A549 (cell line): ENCODE measurements around the gene DCAF6. TPM values are rescaled to one million over a fixed set of nuclear protein-coding genes. Genes with fewer than 3 reads are reported as not detected.

ENCODE experiments used
- ATAC-seq, 2 experiments: fragments of 200-7000 bp in 1 of 2; fragments of >200 bp in 1 of 2; cut with Nextera tagmentation in 1 of 2; cut with Tn5 transposase in 1 of 2; 3 replicates each; pipeline versions ENCODE4 v1.8.0 to v1.9.1; 2018 to 2020; ENCODE audit warnings: mild to moderate bottlenecking in 1 of 2, moderate library complexity in 1 of 2
- CTCF ChIA-PET: fragments of 300-600 bp; sonication (Branson Sonifier 250); formaldehyde crosslinking; extraction: SDS; loops from one replicate; lab custom pipeline; 2021; ENCODE audit warnings: antibody characterized with exemption, inconsistent platforms; lab: Yijun Ruan, JAX
- POLR2A ChIA-PET: fragments of 350-600 bp; formaldehyde crosslinking; extraction: SDS; loops from one replicate; lab custom pipeline; 2021; ENCODE audit warnings: antibody characterized with exemption, inconsistent platforms; lab: Yijun Ruan, JAX
- DNase-seq, 2 experiments: peaks; one replicate each; pipeline versions ENCODE4 v3.0.0 to v3.0.0-alpha.2; 2011 to 2016; ENCODE audit warnings: low read depth in 1 of 2, low spot score in 1 of 2
- FAIRE-seq: peaks from 2 replicates; lab custom pipeline; 2011; peaks lifted over from hg19 to GRCh38; lab: Jason Lieb, UNC
- H3K27ac ChIP-seq, 2 experiments: fragments of >200 bp; sonication (Bioruptor Twin); formaldehyde crosslinking; 3 replicates each; pipeline ENCODE4 v1.5.1; 2016 to 2017
- H3K4me1 ChIP-seq: fragments of >200 bp; sonication (Bioruptor Twin); formaldehyde crosslinking; 3 replicates; pipeline ENCODE4 v1.6.1; 2016
- H3K4me2 ChIP-seq: fragments of >200 bp; sonication (Bioruptor Twin); formaldehyde crosslinking; 3 replicates; pipeline ENCODE4 v1.6.1; 2016
- H3K4me3 ChIP-seq: fragments of >200 bp; sonication (Bioruptor Twin); formaldehyde crosslinking; 3 replicates; pipeline ENCODE4 v1.5.1; 2016
- H3K9me3 ChIP-seq: fragments of >200 bp; sonication (Bioruptor Twin); formaldehyde crosslinking; 3 replicates; pipeline ENCODE4 v1.6.1; 2016
- BCL3 ChIP-seq: fragments of >200 bp; sonication (Bioruptor Twin); formaldehyde crosslinking; IDR thresholded peaks from 3 replicates; pipeline ENCODE4 v1.6.1; 2016
- BHLHE40 ChIP-seq: IDR thresholded peaks from 2 replicates; pipeline ENCODE4 v1.6.1; 2012; ENCODE audit warnings: low read depth, low read length, inconsistent platforms
- CBX2 ChIP-seq: fragments of 200-600 bp; sonication (generic); IDR thresholded peaks from 2 replicates; pipeline ENCODE4 v1.6.1; 2016; ENCODE audit warnings: low read depth, mild to moderate bottlenecking, borderline replicate concordance
- CHD2 ChIP-seq: fragments of 150-350 bp; IDR thresholded peaks from 2 replicates; pipeline ENCODE4 v1.6.1; 2014; ENCODE audit warnings: low read length; ENCODE audit not compliant: partially characterized antibody
- CHD4 ChIP-seq: fragments of 200-600 bp; sonication (generic); IDR thresholded peaks from 2 replicates; pipeline ENCODE4 v1.6.1; 2016; ENCODE audit warnings: antibody characterized with exemption, mild to moderate bottlenecking, borderline replicate concordance
- CTCF ChIP-seq: fragments of >200 bp; sonication (Bioruptor Twin); formaldehyde crosslinking; IDR thresholded peaks from 3 replicates; pipeline ENCODE4 v1.5.1; 2016
- EP300 ChIP-seq, 2 experiments: fragments of >200 bp; sonication (Bioruptor Twin); formaldehyde crosslinking; IDR thresholded peaks; 2 replicates in 1 of 2; 3 replicates in 1 of 2; pipeline ENCODE4 v1.6.1; 2016 to 2017
- ESRRA ChIP-seq: fragments of 150-350 bp; IDR thresholded peaks from 2 replicates; pipeline ENCODE4 v1.6.1; 2014; ENCODE audit warnings: mild to moderate bottlenecking, low read length, borderline replicate concordance
- FOSB ChIP-seq: fragments of 250-450 bp; sonication (Bioruptor Pico); IDR thresholded peaks from 2 replicates; pipeline ENCODE4 v1.5.0; 2020; ENCODE audit warnings: mild to moderate bottlenecking, moderate library complexity
- FOSL2 ChIP-seq, 2 experiments: fragments of 450-650 bp in 1 of 2; fragments of >200 bp in 1 of 2; sonication (Bioruptor Twin) in 1 of 2; formaldehyde crosslinking; IDR thresholded peaks; 2 replicates each; pipeline versions ENCODE4 v1.5.0 to v1.6.1; 2016 to 2020; ENCODE audit warnings: mild to moderate bottlenecking in 1 of 2, moderate library complexity in 1 of 2
- FOXS1 ChIP-seq: fragments of 250-450 bp; sonication (Bioruptor Pico); IDR thresholded peaks from 2 replicates; pipeline ENCODE4 v1.5.0; 2020; ENCODE audit warnings: mild to moderate bottlenecking, moderate library complexity
- HES2 ChIP-seq: fragments of >200 bp; sonication (Bioruptor Twin); formaldehyde crosslinking; IDR thresholded peaks from 2 replicates; pipeline ENCODE4 v1.6.1; 2016
- HEYL ChIP-seq: fragments of 250-450 bp; sonication (Bioruptor Pico); IDR thresholded peaks from 2 replicates; pipeline ENCODE4 v1.8.0; 2021; ENCODE audit warnings: mild to moderate bottlenecking, moderate library complexity
- HMGXB4 ChIP-seq: fragments of 250-450 bp; sonication (Bioruptor Pico); IDR thresholded peaks from 2 replicates; pipeline ENCODE4 v1.5.0; 2021; ENCODE audit warnings: mild to moderate bottlenecking, moderate library complexity, borderline replicate concordance
- JUN ChIP-seq, 2 experiments: fragments of >200 bp; sonication (Bioruptor Twin); formaldehyde crosslinking; IDR thresholded peaks; 2 replicates in 1 of 2; 3 replicates in 1 of 2; pipeline ENCODE4 v1.6.1; 2016 to 2017
- JUNB ChIP-seq: fragments of >200 bp; sonication (Bioruptor Twin); formaldehyde crosslinking; IDR thresholded peaks from 2 replicates; pipeline ENCODE4 v1.6.1; 2016
- MAFK ChIP-seq: fragments of 450-650 bp; IDR thresholded peaks from 2 replicates; pipeline ENCODE4 v1.6.1; 2014; ENCODE audit not compliant: partially characterized antibody
- MAX ChIP-seq: IDR thresholded peaks from 2 replicates; pipeline ENCODE4 v1.6.1; 2012
- MAZ ChIP-seq: fragments of 150-350 bp; IDR thresholded peaks from 2 replicates; pipeline ENCODE4 v1.6.1; 2014; ENCODE audit warnings: antibody characterized with exemption, low read depth, low read length, borderline replicate concordance
- MYC ChIP-seq: IDR thresholded peaks from 2 replicates; pipeline ENCODE4 v1.6.1; 2012; ENCODE audit warnings: mild to moderate bottlenecking, inconsistent platforms, low read length, improper control_type of control experiment, borderline replicate concordance
- NFE2L2 ChIP-seq: fragments of 150-350 bp; conservative IDR thresholded peaks from 2 replicates; pipeline ENCODE4 v1.6.1; 2014; ENCODE audit warnings: low read length
- NPAS2 ChIP-seq: fragments of 250-450 bp; sonication (Bioruptor Pico); IDR thresholded peaks from 2 replicates; pipeline ENCODE4 v1.8.0; 2022; ENCODE audit warnings: mild to moderate bottlenecking, moderate library complexity, borderline replicate concordance
- NR3C1 ChIP-seq: fragments of >200 bp; sonication (Bioruptor Twin); formaldehyde crosslinking; IDR thresholded peaks from 3 replicates; pipeline ENCODE4 v1.6.1; 2017
- PHF8 ChIP-seq: fragments of 200-600 bp; sonication (generic); IDR thresholded peaks from 2 replicates; pipeline ENCODE4 v1.6.1; 2016; ENCODE audit warnings: low read depth, mild to moderate bottlenecking, antibody characterized with exemption, moderate library complexity, borderline replicate concordance
- POLR2A ChIP-seq: IDR thresholded peaks from 2 replicates; pipeline ENCODE4 v1.6.1; 2012; ENCODE audit warnings: mild to moderate bottlenecking, low read length
- RARB ChIP-seq: fragments of 250-450 bp; sonication (Bioruptor Pico); IDR thresholded peaks from 2 replicates; pipeline ENCODE4 v1.8.0; 2021; ENCODE audit warnings: mild to moderate bottlenecking, moderate library complexity
- ZNF302 ChIP-seq: fragments of 250-450 bp; sonication (Bioruptor Pico); IDR thresholded peaks from 2 replicates; pipeline ENCODE4 v1.9.0; 2021; ENCODE audit warnings: inconsistent platforms, mild to moderate bottlenecking, moderate library complexity
- WGBS: methylation state at CpG from one replicate; pipeline ENCODE4 v1.1.6; 2017; ENCODE audit errors: missing lambda C conversion rate; 5-methylcytosine and 5-hydroxymethylcytosine counted together
- polyA plus RNA-seq, 4 experiments: library from polyadenylated mRNA; depleted of rRNA in 3 of 4; stranded (reverse); fragments of >200 nt; fragmentation: RNase III in 1 of 4; extraction: RNeasy Plus Mini Kit Qiagen cat#74134 plus additional on column Dnase treatment in 1 of 4; gene quantifications; 2 replicates in 3 of 4; 3 replicates in 1 of 4; pipeline ENCODE4 v1.2.3, GENCODE V29; 2011 to 2017

The DCAF6 gene
- polyA plus RNA-seq, 2 of the 4 experiments (the other 2 are of a cell fraction): 39.9 to 74.7 TPM

- ATAC-seq: no peak
- Histone ChIP-seq H3K4me2 (no peak overlapping the region), H3K4me3 (no peak overlapping the region)
- POLR2A ChIA-PET: no interaction called here
- WGBS: 87% methylated on average over 3 of the region's 3 CpGs
- TF ChIP-seq BHLHE40: no peak
- no peak for TF ChIP-seq MYC
- TF ChIP-seq HMGXB4 (CRISPR knock-in tag): no peak
- TF ChIP-seq JUNB: no peak
- TF ChIP-seq ESRRA: no peak
- TF ChIP-seq ZNF302 (CRISPR knock-in tag): no peak
- no peak for TF ChIP-seq JUN (IDR thresholded peaks at IDR 0.05)
- TF ChIP-seq CBX2: no peak
- TF ChIP-seq MAX: no peak
- TF ChIP-seq NFE2L2: no peak
- TF ChIP-seq POLR2A: no peak
- TF ChIP-seq MAZ: no peak
- no peak for TF ChIP-seq HEYL (CRISPR knock-in tag)
- no peak for TF ChIP-seq MAFK
- no peak for TF ChIP-seq BCL3
- TF ChIP-seq HES2: no peak
- TF ChIP-seq, all 56 proteins: peak for 0
- Histone ChIP-seq H3K9me3 (no peaks in the 10 kb centered on the region; the same call in 2 of the 3 replicates), H3K27ac (no peak overlapping the region), H3K4me1 (peaks cover 10% of the 10 kb centered on the region)
- DNase-seq (no peak), FAIRE-seq (no peak)
- CTCF ChIA-PET: interaction anchor here (0.6 to 0.8 kb wide), 2 partner anchors 11 to 149 kb away, joined by 3 read pairs; no protein-coding TSS in a partner anchor
Measured at GRCh38 chr1:167968569-167968968, 32.1 kb downstream of the DCAF6 start.

- Histone ChIP-seq H3K9me3 (no peaks in the 10 kb centered on the region; the same call in 2 of the 3 replicates), H3K27ac (no peak overlapping the region), H3K4me1 (peaks cover 13% of the 10 kb centered on the region; the same call in 1 of the 3 replicates), H3K4me3 (no peak overlapping the region), H3K4me2 (no peak overlapping the region)
- 85% methylated on average over 2 of the region's 2 CpGs for WGBS
- no peak for DNase-seq
- CTCF ChIA-PET: no interaction called here
- no peak for FAIRE-seq
- ATAC-seq: no peak
- TF ChIP-seq MAFK (peak; percentile 62), CTCF (no peak)
- POLR2A ChIA-PET: no interaction called here
Measured at GRCh38 chr1:167973832-167974231, 37.3 kb downstream of the DCAF6 start.

GRCh38 chr1:167974698-167975097 lies 38.2 kb downstream of the DCAF6 start:
- 52% methylated on average over 4 of the region's 4 CpGs for WGBS
- no peak for TF ChIP-seq NR3C1
- no peak for TF ChIP-seq RARB (CRISPR knock-in tag)
- TF ChIP-seq FOXS1 (CRISPR knock-in tag): no peak
- no peak for TF ChIP-seq FOSL2 (IDR thresholded peaks at IDR 0.05)
- no peak for TF ChIP-seq FOSL2 (CRISPR knock-in tag; IDR thresholded peaks at IDR 0.05)
- TF ChIP-seq NPAS2 (CRISPR knock-in tag): no peak
- TF ChIP-seq CHD2: no peak
- TF ChIP-seq FOSB (CRISPR knock-in tag): no peak
- TF ChIP-seq PHF8: no peak
- no peak for TF ChIP-seq BHLHE40
- no peak for TF ChIP-seq ESRRA
- no peak for TF ChIP-seq EP300 (IDR thresholded peaks at IDR 0.05)
- TF ChIP-seq CHD4: no peak
- no peak for TF ChIP-seq MAX
- Histone ChIP-seq H3K4me1 (peaks cover 13% of the 10 kb centered on the region; the same call in 1 of the 3 replicates), H3K9me3 (no peaks in the 10 kb centered on the region; the same call in 2 of the 3 replicates), H3K4me2 (no peak overlapping the region), H3K27ac (no peak overlapping the region), H3K4me3 (no peak overlapping the region)
- CTCF ChIA-PET: no interaction called here
- FAIRE-seq (no peak), DNase-seq (no peak), ATAC-seq (no peak)
- POLR2A ChIA-PET: no interaction called here
